Measurements from ENCODE around the gene CHM.

DNA sequence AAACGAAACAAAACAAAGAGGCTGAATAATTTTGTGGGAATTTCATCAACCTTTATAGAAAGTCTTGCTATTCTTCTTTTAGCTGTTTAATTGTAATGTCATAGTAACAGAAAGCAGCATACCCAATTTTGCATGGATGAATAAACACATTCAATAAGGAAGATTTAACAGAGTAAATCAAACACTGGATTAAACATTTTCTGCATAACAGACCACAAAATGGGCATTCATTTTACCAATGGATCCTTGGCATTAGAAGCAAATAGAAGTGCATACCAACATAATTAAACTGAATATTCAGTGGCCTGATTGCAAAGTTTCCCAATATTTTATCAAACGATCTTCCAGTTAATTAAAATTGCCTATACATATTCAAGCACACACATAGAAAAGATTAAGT, 4.4 kb upstream of the CHM start:
- no peak for TF ChIP-seq FOSL1 (IDR thresholded peaks at IDR 0.05; ENCODE audit: insufficient read depth, low read depth, low read length)
- no peak for TF ChIP-seq EZH2 (IDR thresholded peaks at IDR 0.05; ENCODE audit: low read depth, low read length, severe bottlenecking)
- no peak for TF ChIP-seq POLR2A (IDR thresholded peaks at IDR 0.05; ENCODE audit: control extremely low read depth in 1 of 2, low read depth in 2 of 2, low read length in 2 of 2)
- TF ChIP-seq MAX (IDR thresholded peaks at IDR 0.05) = no peak
- no peak for TF ChIP-seq HDAC6 (IDR thresholded peaks at IDR 0.05; ENCODE audit: low read depth, low read length)
- TF ChIP-seq POU5F1 (IDR thresholded peaks at IDR 0.05; ENCODE audit: low read depth, low read length) = no peak
- TF ChIP-seq, protein P1, sequence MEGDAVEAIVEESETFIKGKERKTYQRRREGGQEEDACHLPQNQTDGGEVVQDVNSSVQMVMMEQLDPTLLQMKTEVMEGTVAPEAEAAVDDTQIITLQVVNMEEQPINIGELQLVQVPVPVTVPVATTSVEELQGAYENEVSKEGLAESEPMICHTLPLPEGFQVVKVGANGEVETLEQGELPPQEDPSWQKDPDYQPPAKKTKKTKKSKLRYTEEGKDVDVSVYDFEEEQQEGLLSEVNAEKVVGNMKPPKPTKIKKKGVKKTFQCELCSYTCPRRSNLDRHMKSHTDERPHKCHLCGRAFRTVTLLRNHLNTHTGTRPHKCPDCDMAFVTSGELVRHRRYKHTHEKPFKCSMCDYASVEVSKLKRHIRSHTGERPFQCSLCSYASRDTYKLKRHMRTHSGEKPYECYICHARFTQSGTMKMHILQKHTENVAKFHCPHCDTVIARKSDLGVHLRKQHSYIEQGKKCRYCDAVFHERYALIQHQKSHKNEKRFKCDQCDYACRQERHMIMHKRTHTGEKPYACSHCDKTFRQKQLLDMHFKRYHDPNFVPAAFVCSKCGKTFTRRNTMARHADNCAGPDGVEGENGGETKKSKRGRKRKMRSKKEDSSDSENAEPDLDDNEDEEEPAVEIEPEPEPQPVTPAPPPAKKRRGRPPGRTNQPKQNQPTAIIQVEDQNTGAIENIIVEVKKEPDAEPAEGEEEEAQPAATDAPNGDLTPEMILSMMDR (IDR thresholded peaks at IDR 0.05; ENCODE audit: control extremely low read depth in 1 of 3, insufficient read depth in 1 of 3, low read depth in 1 of 3, low read length in 3 of 3) = no peak
- TF ChIP-seq POLR2AphosphoS5 (IDR thresholded peaks at IDR 0.05; ENCODE audit: low read depth, low read length) = no peak
